ENCODE measurements around the gene RBFA.

Gene RBFA, protein sequence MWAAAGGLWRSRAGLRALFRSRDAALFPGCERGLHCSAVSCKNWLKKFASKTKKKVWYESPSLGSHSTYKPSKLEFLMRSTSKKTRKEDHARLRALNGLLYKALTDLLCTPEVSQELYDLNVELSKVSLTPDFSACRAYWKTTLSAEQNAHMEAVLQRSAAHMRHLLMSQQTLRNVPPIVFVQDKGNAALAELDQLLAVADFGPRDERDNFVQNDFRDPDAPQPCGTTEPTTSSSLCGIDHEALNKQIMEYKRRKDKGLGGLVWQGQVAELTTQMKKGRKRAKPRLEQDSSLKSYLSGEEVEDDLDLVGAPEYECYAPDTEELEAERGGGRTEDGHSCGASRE

DNA sequence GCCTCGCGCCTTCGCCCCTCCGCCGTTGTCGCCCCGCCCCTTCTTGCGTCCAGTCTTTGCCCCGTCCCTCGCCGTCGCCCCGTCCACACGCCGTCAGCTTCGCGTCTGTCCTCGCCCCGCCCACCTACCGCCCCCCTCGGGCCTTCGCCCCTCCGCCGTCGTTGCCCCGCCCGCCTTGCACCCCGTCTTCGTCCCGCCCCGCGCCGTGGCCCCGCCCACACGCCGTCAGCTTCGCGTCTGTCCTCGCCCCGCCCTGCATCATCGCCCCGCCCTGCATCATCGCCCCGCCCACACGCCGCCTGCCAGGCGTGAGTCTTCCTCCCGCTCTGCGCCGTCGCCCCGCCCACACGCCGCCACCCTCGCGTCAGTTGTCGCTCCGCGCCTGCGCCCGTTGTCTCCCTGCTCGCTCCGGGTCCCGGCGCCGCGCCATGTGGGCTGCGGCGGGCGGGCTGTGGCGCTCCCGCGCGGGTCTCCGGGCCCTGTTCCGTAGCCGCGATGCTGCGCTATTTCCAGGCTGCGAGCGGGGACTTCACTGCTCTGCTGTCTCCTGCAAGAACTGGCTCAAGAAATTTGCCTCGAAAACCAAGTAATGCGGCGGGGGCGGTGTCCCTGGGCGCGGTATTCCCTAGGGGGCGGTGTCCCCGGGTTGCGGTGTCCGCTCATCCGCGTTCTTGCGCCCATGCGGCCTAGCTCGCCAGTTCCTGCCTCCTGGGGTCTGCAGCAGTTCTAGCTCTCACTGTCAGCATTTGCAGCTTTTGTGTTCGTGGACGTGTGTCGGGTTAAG lies at the start of gene RBFA:
RBFA (plus strand) TSS at position 367 of the 784 bp plus-strand sequence; CDS start at position 429, 62 bp downstream.
- TF ChIP-seq, protein P1, sequence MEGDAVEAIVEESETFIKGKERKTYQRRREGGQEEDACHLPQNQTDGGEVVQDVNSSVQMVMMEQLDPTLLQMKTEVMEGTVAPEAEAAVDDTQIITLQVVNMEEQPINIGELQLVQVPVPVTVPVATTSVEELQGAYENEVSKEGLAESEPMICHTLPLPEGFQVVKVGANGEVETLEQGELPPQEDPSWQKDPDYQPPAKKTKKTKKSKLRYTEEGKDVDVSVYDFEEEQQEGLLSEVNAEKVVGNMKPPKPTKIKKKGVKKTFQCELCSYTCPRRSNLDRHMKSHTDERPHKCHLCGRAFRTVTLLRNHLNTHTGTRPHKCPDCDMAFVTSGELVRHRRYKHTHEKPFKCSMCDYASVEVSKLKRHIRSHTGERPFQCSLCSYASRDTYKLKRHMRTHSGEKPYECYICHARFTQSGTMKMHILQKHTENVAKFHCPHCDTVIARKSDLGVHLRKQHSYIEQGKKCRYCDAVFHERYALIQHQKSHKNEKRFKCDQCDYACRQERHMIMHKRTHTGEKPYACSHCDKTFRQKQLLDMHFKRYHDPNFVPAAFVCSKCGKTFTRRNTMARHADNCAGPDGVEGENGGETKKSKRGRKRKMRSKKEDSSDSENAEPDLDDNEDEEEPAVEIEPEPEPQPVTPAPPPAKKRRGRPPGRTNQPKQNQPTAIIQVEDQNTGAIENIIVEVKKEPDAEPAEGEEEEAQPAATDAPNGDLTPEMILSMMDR (IDR thresholded peaks at IDR 0.05; ENCODE audit: insufficient read depth, low read length, missing control alignments): peak; percentile 5
- POLR2A ChIA-PET: interaction anchor here (0.8 to 1.3 kb wide), 3 partner anchors 10 to 75 kb away, joined by 3 to 4 read pairs (median 3); partner anchors contain the start of genes ADNP2 and TXNL4A

DNA sequence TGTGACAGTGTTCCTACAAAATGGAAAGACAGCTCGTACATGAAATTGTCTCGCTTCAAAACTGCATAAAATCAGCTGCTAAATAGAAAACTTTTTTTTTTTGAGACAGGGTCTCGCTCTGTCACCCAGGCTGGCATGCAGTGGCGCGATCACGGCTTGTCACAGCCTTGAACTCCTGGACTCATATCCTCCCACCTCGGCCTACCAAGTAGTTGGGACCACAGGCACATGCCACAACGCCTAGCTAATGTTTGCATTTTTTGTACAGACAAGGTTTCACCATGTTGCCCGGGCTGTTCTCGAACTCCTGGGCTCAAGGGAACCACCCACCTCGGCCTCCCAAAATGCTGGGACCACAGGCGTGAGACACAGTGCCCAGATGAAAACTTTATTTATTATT lies 49.1 kb upstream of the RBFA start:
- H3K4me3 ChIP-seq (ENCODE audit: low read depth, low read length): no peak overlapping the region
- DNase-seq (ENCODE audit: low read depth, low spot score): no peak
- ChIA-PET CTCF (interaction anchor here (2.0 to 3.9 kb wide), 2 partner anchors 10 to 18 kb away, joined by 10 to 17 read pairs; no protein-coding TSS in a partner anchor), POLR2A (no interaction called here)
- TF ChIP-seq, protein P1 (IDR thresholded peaks at IDR 0.05; ENCODE audit: insufficient read depth, low read length, missing control alignments): no peak

More for the DNA sequence above, at the start of gene RBFA:
- peak within 1 kb of the TSS; percentile 93 for H3K4me3 ChIP-seq (ENCODE audit: low read depth, low read length)
- CTCF ChIA-PET: interaction anchor here (0.6 to 1.8 kb wide), 4 partner anchors 9 to 84 kb away, joined by 3 to 8 read pairs (median 3); no protein-coding TSS in a partner anchor
- DNase-seq (ENCODE audit: low read depth, low spot score): peak; percentile 86

DNA sequence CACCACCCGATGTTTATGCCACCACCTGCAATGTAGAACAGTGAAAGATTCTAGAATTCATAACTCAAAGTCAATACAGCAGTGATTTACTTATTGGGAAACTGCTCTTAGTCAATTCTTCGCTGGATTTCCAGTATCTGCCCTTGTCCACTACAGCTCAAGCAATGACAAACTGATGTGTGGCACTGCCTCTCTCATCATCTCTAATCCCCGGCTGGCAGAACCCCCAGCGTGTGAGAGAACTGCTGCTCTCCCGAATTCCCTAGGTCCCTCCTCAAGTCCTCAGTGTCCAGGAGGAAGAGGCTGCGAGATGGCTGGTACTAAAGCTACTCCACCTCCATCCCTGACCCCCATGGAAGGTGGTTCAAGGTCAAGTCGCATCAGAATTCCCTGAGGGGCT lies 47.5 kb upstream of the RBFA start:
- H3K4me3 ChIP-seq (ENCODE audit: low read depth, low read length): peak overlapping the region; percentile 99
- ChIA-PET CTCF (interaction anchor here (0.5 to 3.9 kb wide), 5 partner anchors 11 to 53 kb away, joined by 3 to 17 read pairs (median 8); partner anchors contain the start of genes HSBP1L1 and RBFA), POLR2A (no interaction called here)

DNA sequence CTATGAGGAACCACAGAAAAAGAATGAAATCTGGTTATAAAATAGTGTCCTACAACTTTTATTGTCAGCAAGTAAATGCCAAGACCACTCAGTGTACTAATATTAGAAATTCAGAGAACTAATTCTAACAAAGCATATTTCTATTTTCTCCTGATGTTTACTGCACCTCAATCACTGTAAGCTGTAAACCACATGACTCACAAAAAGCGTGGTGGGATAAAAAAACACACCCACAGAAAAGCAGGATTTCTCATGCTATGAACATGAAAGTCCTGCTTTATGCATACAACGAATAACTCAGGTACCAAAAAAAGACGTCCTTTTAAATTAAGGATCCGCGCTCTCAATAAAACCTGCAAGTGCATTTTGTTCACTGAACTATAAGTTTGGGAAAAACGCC lies 46.7 kb upstream of the RBFA start:
- POLR2A ChIA-PET: no interaction called here
- TF ChIP-seq, protein P1 (IDR thresholded peaks at IDR 0.05; ENCODE audit: insufficient read depth, low read length, missing control alignments): no peak
- CTCF ChIA-PET: interaction anchor here (1.4 to 3.9 kb wide), 4 partner anchors 15 to 53 kb away, joined by 7 to 17 read pairs (median 8); partner anchors contain the start of gene RBFA
- DNase-seq (ENCODE audit: low read depth, low spot score): no peak
- H3K4me3 ChIP-seq (ENCODE audit: low read depth, low read length): peak overlapping the region; percentile 99

More for the DNA sequence above, 47.5 kb upstream of the RBFA start:
- no peak for DNase-seq (ENCODE audit: low read depth, low spot score)
- TF ChIP-seq, protein P1 (IDR thresholded peaks at IDR 0.05; ENCODE audit: insufficient read depth, low read length, missing control alignments): no peak

DNA sequence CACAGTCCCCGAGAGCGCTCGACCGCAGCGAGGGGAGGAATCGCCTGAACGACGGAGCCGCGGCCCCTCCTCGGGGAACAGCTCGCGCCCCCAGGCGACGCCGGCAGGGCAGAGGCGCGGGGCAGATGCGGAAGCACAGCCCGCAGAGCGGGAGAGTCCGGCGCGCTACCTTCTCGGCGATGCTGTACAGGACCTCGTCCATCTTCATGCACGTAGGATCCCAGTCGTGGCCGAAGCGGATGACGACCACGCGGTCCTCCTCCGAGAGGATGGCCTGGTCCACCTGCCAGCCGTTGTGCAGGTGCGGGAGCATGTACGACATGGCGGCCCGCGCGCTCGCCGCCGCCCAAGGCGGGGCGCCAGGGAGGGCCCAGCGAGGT lies 46.2 kb upstream of the RBFA start:
- TF ChIP-seq, protein P1 (IDR thresholded peaks at IDR 0.05; ENCODE audit: insufficient read depth, low read length, missing control alignments): peak; percentile 30
- POLR2A ChIA-PET: interaction anchor here (1.3 kb wide), 1 partner anchor 46 kb away, joined by 4 read pairs; the partner anchor contains the start of gene RBFA
- no peak for DNase-seq (ENCODE audit: low read depth, low spot score)
- CTCF ChIA-PET: interaction anchor here (1.4 to 3.9 kb wide), 3 partner anchors 15 to 46 kb away, joined by 7 to 17 read pairs (median 8); partner anchors contain the start of gene RBFA
- H3K4me3 ChIP-seq (ENCODE audit: low read depth, low read length): peak overlapping the region; percentile 99
